HEK293T (cell line): ENCODE measurements around the gene KAT14.
"Not testable (repeated sequence)": the region's sequence is repeated elsewhere in the genome, so short reads cannot be mapped to it uniquely, and the experiment has no call there.

Source experiments
- CTCF ChIA-PET: fragments of 350-600 bp; formaldehyde crosslinking; extraction: SDS; loops from one replicate; lab custom pipeline; 2021; ENCODE audit warnings: antibody characterized with exemption, inconsistent platforms; lab: Yijun Ruan, JAX
- POLR2A ChIA-PET: fragments of 350-600 bp; formaldehyde crosslinking; extraction: SDS; loops from one replicate; lab custom pipeline; 2020; ENCODE audit warnings: antibody characterized with exemption, inconsistent platforms; lab: Yijun Ruan, JAX
- DNase-seq: peaks from one replicate; pipeline ENCODE4 v3.0.0; 2012; ENCODE audit warnings: mixed read lengths; ENCODE audit errors: extremely low spot score
- ARNT ChIP-seq: fragments of 450-650 bp; IDR thresholded peaks from 2 replicates; pipeline ENCODE4 v1.6.1; 2017; ENCODE audit warnings: mild to moderate bottlenecking
- BHLHE40 ChIP-seq: fragments of 450-650 bp; IDR thresholded peaks from 2 replicates; pipeline ENCODE4 v1.6.1; 2016; ENCODE audit warnings: mild to moderate bottlenecking, moderate library complexity, borderline replicate concordance
- CTBP1 ChIP-seq: fragments of 450-650 bp; IDR thresholded peaks from 2 replicates; pipeline ENCODE4 v1.6.1; 2016; ENCODE audit warnings: borderline replicate concordance
- ELF4 ChIP-seq: fragments of 450-650 bp; IDR thresholded peaks from 2 replicates; pipeline ENCODE4 v1.6.1; 2017; ENCODE audit warnings: antibody characterized with exemption
- FOXA1 ChIP-seq: fragments of 450-650 bp; IDR thresholded peaks from 2 replicates; pipeline ENCODE4 v1.6.1; 2016; ENCODE audit warnings: mild to moderate bottlenecking
- FOXK2 ChIP-seq: fragments of 450-650 bp; IDR thresholded peaks from 2 replicates; pipeline ENCODE4 v1.6.1; 2016; ENCODE audit warnings: mild to moderate bottlenecking
- FOXM1 ChIP-seq: fragments of 450-650 bp; IDR thresholded peaks from 2 replicates; pipeline ENCODE4 v1.6.1; 2017; ENCODE audit warnings: mild to moderate bottlenecking, borderline replicate concordance
- HDGF ChIP-seq: fragments of 450-650 bp; IDR thresholded peaks from 2 replicates; pipeline ENCODE4 v1.6.1; 2017; ENCODE audit warnings: antibody characterized with exemption, borderline replicate concordance
- L3MBTL2 ChIP-seq: fragments of 450-650 bp; conservative IDR thresholded peaks from 2 replicates; pipeline ENCODE4 v1.6.1; 2016; ENCODE audit warnings: mild to moderate bottlenecking
- LEF1 ChIP-seq: fragments of 450-650 bp; IDR thresholded peaks from 2 replicates; pipeline ENCODE4 v1.6.1; 2017; ENCODE audit warnings: mild to moderate bottlenecking, borderline replicate concordance
- NFRKB ChIP-seq: fragments of 450-650 bp; IDR thresholded peaks from 2 replicates; pipeline ENCODE4 v1.6.1; 2016; ENCODE audit warnings: mild to moderate bottlenecking, moderate library complexity
- PKNOX1 ChIP-seq: fragments of 450-650 bp; IDR thresholded peaks from 2 replicates; pipeline ENCODE4 v1.6.1; 2016
- SP1 ChIP-seq: fragments of 450-650 bp; IDR thresholded peaks from 2 replicates; pipeline ENCODE4 v1.6.1; 2017
- SUZ12 ChIP-seq: fragments of 450-650 bp; IDR thresholded peaks from 2 replicates; pipeline ENCODE4 v1.6.1; 2016; ENCODE audit warnings: mild to moderate bottlenecking
- TARDBP ChIP-seq: fragments of 450-650 bp; IDR thresholded peaks from 2 replicates; pipeline ENCODE4 v1.6.1; 2016
- ZNF384 ChIP-seq: fragments of 450-650 bp; IDR thresholded peaks from 2 replicates; pipeline ENCODE4 v1.6.1; 2016

The KAT14 gene

GRCh38 chr20:18108326-18108725 lies 29.3 kb upstream of the KAT14 start:
- POLR2A ChIA-PET: no interaction called here
- TF ChIP-seq SUZ12: no peak
- TF ChIP-seq FOXM1: no peak
- no peak for TF ChIP-seq ARNT
- TF ChIP-seq BHLHE40: no peak
- TF ChIP-seq LEF1: no peak
- TF ChIP-seq FOXK2: no peak
- TF ChIP-seq L3MBTL2: no peak
- TF ChIP-seq CTBP1: no peak
- no peak for TF ChIP-seq HDGF
- TF ChIP-seq SP1: no peak
- no peak for TF ChIP-seq NFRKB
- TF ChIP-seq TARDBP: no peak
- no peak for TF ChIP-seq ZNF384
- TF ChIP-seq ELF4: no peak

GRCh38 chr20:18128574-18128973 lies 9.1 kb upstream of the KAT14 start:
- DNase-seq, CTCF ChIA-PET, POLR2A ChIA-PET: not testable (repeated sequence)

More at GRCh38 chr20:18108326-18108725, 29.3 kb upstream of the KAT14 start:
- no peak for DNase-seq
- CTCF ChIA-PET: no interaction called here

GRCh38 chr20:18132663-18133062 lies 5.0 kb upstream of the KAT14 start:
- ChIA-PET POLR2A (no interaction called here), CTCF (no interaction called here)
- no peak for DNase-seq
- TF ChIP-seq HDGF: no peak
- no peak for TF ChIP-seq ELF4
- no peak for TF ChIP-seq ZNF384
- no peak for TF ChIP-seq FOXK2

GRCh38 chr20:18133962-18134361 lies 3.7 kb upstream of the KAT14 start:
- ChIA-PET POLR2A (no interaction called here), CTCF (no interaction called here)
- no peak for TF ChIP-seq FOXA1
- no peak for TF ChIP-seq ZNF384
- no peak for TF ChIP-seq ELF4
- DNase-seq: no peak

- ChIA-PET POLR2A (interaction anchor here (0.6 to 2.6 kb wide), 8 partner anchors 9 to 175 kb away, joined by 3 to 10 read pairs (median 3); partner anchors contain the start of genes OVOL2 and ZNF133), CTCF (no interaction called here)
- TF ChIP-seq ELF4 (no peak), CTBP1 (no peak), FOXA1 (no peak), TARDBP (no peak), FOXK2 (no peak), FOXM1 (no peak)
- no peak for DNase-seq
These were observed 561 bp downstream of the KAT14 start for GRCh38 chr20:18138266-18138582.

- CTCF ChIA-PET: no interaction called here
- DNase-seq: no peak
- POLR2A ChIA-PET: interaction anchor here (0.6 to 2.6 kb wide), 8 partner anchors 8 to 175 kb away, joined by 3 to 10 read pairs (median 3); partner anchors contain the start of genes OVOL2 and ZNF133
- no peak for TF ChIP-seq L3MBTL2
- TF ChIP-seq TARDBP: no peak
- no peak for TF ChIP-seq FOXK2
- TF ChIP-seq FOXA1: no peak
- no peak for TF ChIP-seq HDGF
- TF ChIP-seq SP1: no peak
- TF ChIP-seq ELF4: no peak
- no peak for TF ChIP-seq CTBP1
- no peak for TF ChIP-seq ZNF384
- TF ChIP-seq LEF1: no peak
- no peak for TF ChIP-seq ARNT
These were observed 1.2 kb downstream of the KAT14 start for GRCh38 chr20:18138639-18139583.

- CTCF ChIA-PET: no interaction called here
- no peak for DNase-seq
- POLR2A ChIA-PET: interaction anchor here (2.6 kb wide), 1 partner anchor 148 kb away, joined by 10 read pairs; the partner anchor contains the start of gene ZNF133
- TF ChIP-seq FOXM1 (no peak), TARDBP (no peak), PKNOX1 (no peak), NFRKB (no peak), CTBP1 (no peak), FOXA1 (no peak), SP1 (no peak), ELF4 (no peak), ZNF384 (no peak), ARNT (no peak), LEF1 (no peak), FOXK2 (no peak), L3MBTL2 (no peak), SUZ12 (no peak), HDGF (no peak), BHLHE40 (no peak)
These were observed 2.2 kb downstream of the KAT14 start for GRCh38 chr20:18139832-18140231.
